ENCODE measurements around the gene AQP1. TPM values are rescaled to one million over a fixed set of nuclear protein-coding genes. Genes with fewer than 3 reads are reported as not detected.

AQP1 gene
- total and polyA plus RNA-seq, 5 donors from 2014 or later: 0.20 TPM; not detected in 4

Other genes starting within 250 kb of the AQP1 start
- gene CRHR2, start 229.4 kb upstream of the AQP1 start, total RNA-seq: not detected
- gene CRHR2, start 229.4 kb upstream of the AQP1 start, polyA plus RNA-seq: not detected
- not detected for gene INMT, start 159.7 kb upstream of the AQP1 start, total RNA-seq
- under 1 TPM in 2 of 4 donors, not detected in 2; 0.14 to 0.16 TPM for gene INMT, start 159.7 kb upstream of the AQP1 start, polyA plus RNA-seq
- gene MINDY4, start 140.4 kb upstream of the AQP1 start, total RNA-seq: 0.49 TPM
- gene MINDY4, start 140.4 kb upstream of the AQP1 start, polyA plus RNA-seq: 1 to 10 TPM in 1 of 4 donors, under 1 TPM in 3; 0.17 to 1.0 (median 0.53) TPM
- gene GHRHR, start 52.1 kb downstream of the AQP1 start, total RNA-seq: not detected
- not detected for gene GHRHR, start 52.1 kb downstream of the AQP1 start, polyA plus RNA-seq
- not detected for gene ADCYAP1R1, start 140.5 kb downstream of the AQP1 start, total RNA-seq
- gene ADCYAP1R1, start 140.5 kb downstream of the AQP1 start, polyA plus RNA-seq: not detected

All from CD4-positive, CD25-positive, alpha-beta regulatory T cell (primary cell).